Measurements from ENCODE around the gene FHIT. TPM values are rescaled to one million over a fixed set of nuclear protein-coding genes. Genes with fewer than 3 reads are reported as not detected.

FHIT gene
- total RNA-seq, 1 donor from 2014 or later = 11.7 TPM

DNA sequence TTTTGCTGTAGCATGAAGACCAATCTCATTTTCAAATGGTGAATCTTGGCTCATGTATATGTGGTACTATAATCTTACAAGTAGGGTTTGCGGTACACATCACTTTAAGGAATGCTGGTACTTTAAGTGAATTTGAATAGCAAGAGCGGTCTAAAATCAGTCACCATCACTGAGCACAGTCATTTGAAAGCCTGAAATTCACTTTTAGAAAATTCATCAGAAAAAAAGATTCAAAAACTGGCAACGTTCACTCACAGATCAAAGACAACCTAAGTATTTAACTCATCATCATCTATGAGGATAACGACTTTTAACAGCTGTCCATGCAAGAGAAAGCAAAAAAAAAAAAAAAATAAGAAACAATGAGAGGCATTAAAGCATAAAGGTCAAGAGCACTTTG, 111.6 kb downstream of the FHIT start:
- H3K4me3 Mint-ChIP-seq = no peak overlapping the region
- no peak for DNase-seq (ENCODE audit: extremely low spot score, unreplicated experiment)
- H3K27ac Mint-ChIP-seq = no peak overlapping the region
- H3K36me3 Mint-ChIP-seq = peaks cover 3% of the 10 kb centered on the region
- peaks cover 10% of the 10 kb centered on the region for H3K4me1 Mint-ChIP-seq (ENCODE audit: unreplicated experiment)
- H3K27me3 Mint-ChIP-seq = no peaks in the 10 kb centered on the region
- TF ChIP-seq, protein P1, sequence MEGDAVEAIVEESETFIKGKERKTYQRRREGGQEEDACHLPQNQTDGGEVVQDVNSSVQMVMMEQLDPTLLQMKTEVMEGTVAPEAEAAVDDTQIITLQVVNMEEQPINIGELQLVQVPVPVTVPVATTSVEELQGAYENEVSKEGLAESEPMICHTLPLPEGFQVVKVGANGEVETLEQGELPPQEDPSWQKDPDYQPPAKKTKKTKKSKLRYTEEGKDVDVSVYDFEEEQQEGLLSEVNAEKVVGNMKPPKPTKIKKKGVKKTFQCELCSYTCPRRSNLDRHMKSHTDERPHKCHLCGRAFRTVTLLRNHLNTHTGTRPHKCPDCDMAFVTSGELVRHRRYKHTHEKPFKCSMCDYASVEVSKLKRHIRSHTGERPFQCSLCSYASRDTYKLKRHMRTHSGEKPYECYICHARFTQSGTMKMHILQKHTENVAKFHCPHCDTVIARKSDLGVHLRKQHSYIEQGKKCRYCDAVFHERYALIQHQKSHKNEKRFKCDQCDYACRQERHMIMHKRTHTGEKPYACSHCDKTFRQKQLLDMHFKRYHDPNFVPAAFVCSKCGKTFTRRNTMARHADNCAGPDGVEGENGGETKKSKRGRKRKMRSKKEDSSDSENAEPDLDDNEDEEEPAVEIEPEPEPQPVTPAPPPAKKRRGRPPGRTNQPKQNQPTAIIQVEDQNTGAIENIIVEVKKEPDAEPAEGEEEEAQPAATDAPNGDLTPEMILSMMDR (conservative IDR thresholded peaks at IDR 0.05) = no peak
- H3K9me3 Mint-ChIP-seq = peaks cover 5% of the 10 kb centered on the region

DNA sequence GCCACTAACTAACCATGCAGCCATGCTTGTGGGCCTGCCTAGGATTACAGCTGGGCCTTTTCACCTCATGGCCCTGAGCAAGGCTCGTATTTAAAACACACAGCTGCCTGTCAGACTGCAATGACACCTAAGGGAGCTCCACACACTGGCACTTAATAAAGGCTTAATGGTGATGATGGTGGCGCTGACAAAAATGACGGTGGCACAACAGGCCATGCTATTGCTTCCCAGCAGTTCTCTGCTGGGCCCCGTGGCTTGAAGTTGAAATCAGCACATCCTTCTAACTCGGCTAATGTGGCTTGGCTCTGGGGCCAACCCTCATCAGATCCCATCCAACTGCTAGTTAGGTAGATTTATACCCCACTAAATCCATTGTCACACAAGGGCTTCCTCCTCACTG, 112.9 kb downstream of the FHIT start:
- Mint-ChIP-seq H3K9me3 (peaks cover 5% of the 10 kb centered on the region), H3K4me3 (no peak overlapping the region), H3K27me3 (no peaks in the 10 kb centered on the region), H3K36me3 (no peaks in the 10 kb centered on the region), H3K4me1 (ENCODE audit: unreplicated experiment) (peaks cover 10% of the 10 kb centered on the region), H3K27ac (no peak overlapping the region)
- TF ChIP-seq, protein P1 (conservative IDR thresholded peaks at IDR 0.05) = no peak
- no peak for DNase-seq (ENCODE audit: extremely low spot score, unreplicated experiment)

- TF ChIP-seq, protein P1 (conservative IDR thresholded peaks at IDR 0.05) = no peak
- no peak overlapping the region for H3K4me3 Mint-ChIP-seq
- H3K9me3 Mint-ChIP-seq = peaks cover 2% of the 10 kb centered on the region
- H3K36me3 Mint-ChIP-seq = no peaks in the 10 kb centered on the region
- peaks cover 3% of the 10 kb centered on the region for H3K4me1 Mint-ChIP-seq (ENCODE audit: unreplicated experiment)
- no peak for DNase-seq (ENCODE audit: extremely low spot score, unreplicated experiment)
- H3K27ac Mint-ChIP-seq = no peak overlapping the region
- H3K27me3 Mint-ChIP-seq = no peaks in the 10 kb centered on the region
Measured at GRCh38 chr3:61136191-61136590, 115.1 kb downstream of the FHIT start.

DNA sequence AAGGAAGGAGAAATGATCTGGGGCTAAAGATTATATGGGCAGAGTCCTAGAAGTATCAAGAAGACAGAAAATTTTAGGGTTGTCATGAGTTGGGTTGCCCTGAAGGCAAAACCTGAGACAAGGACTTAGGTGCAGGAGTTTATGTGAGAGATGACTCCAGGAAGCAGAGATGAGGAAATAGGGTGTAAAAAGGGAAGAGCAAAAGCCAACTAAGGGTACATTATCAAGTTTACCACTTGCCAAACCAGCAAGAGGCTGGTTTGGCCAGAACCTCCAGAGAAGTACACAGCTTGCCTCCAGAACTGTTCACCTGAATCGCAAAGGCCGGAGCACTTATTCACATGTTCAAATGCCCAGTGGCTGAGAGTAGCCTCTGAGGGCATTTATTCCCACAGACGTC, 116.7 kb downstream of the FHIT start:
- no peak for DNase-seq (ENCODE audit: extremely low spot score, unreplicated experiment)
- TF ChIP-seq, protein P1 (conservative IDR thresholded peaks at IDR 0.05) = no peak
- H3K4me1 Mint-ChIP-seq (ENCODE audit: unreplicated experiment) = no peaks in the 10 kb centered on the region
- no peak overlapping the region for H3K27ac Mint-ChIP-seq
- H3K9me3 Mint-ChIP-seq = no peaks in the 10 kb centered on the region
- no peak overlapping the region for H3K4me3 Mint-ChIP-seq
- no peaks in the 10 kb centered on the region for H3K27me3 Mint-ChIP-seq
- H3K36me3 Mint-ChIP-seq = no peaks in the 10 kb centered on the region

- Mint-ChIP-seq H3K4me3 (no peak overlapping the region), H3K9me3 (no peaks in the 10 kb centered on the region), H3K27me3 (no peaks in the 10 kb centered on the region), H3K36me3 (no peaks in the 10 kb centered on the region), H3K27ac (no peak overlapping the region), H3K4me1 (ENCODE audit: unreplicated experiment) (no peaks in the 10 kb centered on the region)
- TF ChIP-seq, protein P1 (conservative IDR thresholded peaks at IDR 0.05) = no peak
- no peak for DNase-seq (ENCODE audit: extremely low spot score, unreplicated experiment)
Measured at GRCh38 chr3:61132062-61132461, 119.2 kb downstream of the FHIT start.

- Mint-ChIP-seq H3K4me3 (no peak overlapping the region), H3K27ac (no peak overlapping the region), H3K4me1 (ENCODE audit: unreplicated experiment) (no peaks in the 10 kb centered on the region), H3K27me3 (no peaks in the 10 kb centered on the region), H3K9me3 (peaks cover 11% of the 10 kb centered on the region), H3K36me3 (peaks cover 9% of the 10 kb centered on the region)
- TF ChIP-seq, protein P1 (conservative IDR thresholded peaks at IDR 0.05) = no peak
- no peak for DNase-seq (ENCODE audit: extremely low spot score, unreplicated experiment)
Measured at GRCh38 chr3:61118830-61119229, 132.4 kb downstream of the FHIT start.
